Neuronal stem cell (in vitro differentiated cells): ENCODE results near the gene HLA-C. TPM values are rescaled to one million over a fixed set of nuclear protein-coding genes. Genes with fewer than 3 reads are reported as not detected.

Experiments used
- DNase-seq: peaks from one replicate; pipeline ENCODE4 v3.0.0-alpha.2; 2013; ENCODE audit warnings: low spot score
- H2AFZ ChIP-seq: one replicate; pipeline ENCODE4 v1.6.1; 2013; ENCODE audit warnings: mild to moderate bottlenecking, low read length, inconsistent platforms
- H2AK5ac ChIP-seq: 2 replicates; pipeline ENCODE4 v1.6.1; 2013; ENCODE audit warnings: low read depth, mild to moderate bottlenecking, inconsistent platforms, low read length, moderate library complexity, mixed read lengths
- H2BK120ac ChIP-seq: 2 replicates; pipeline ENCODE4 v1.6.1; 2013; ENCODE audit warnings: low read depth, mild to moderate bottlenecking, inconsistent platforms, low read length, moderate library complexity, mixed read lengths
- H2BK12ac ChIP-seq: one replicate; pipeline ENCODE4 v1.6.1; 2013; ENCODE audit warnings: low read length, inconsistent platforms
- H2BK15ac ChIP-seq: 2 replicates; pipeline ENCODE4 v1.6.1; 2013; ENCODE audit warnings: mild to moderate bottlenecking, low read length, inconsistent platforms, mixed read lengths
- H2BK5ac ChIP-seq: one replicate; pipeline ENCODE4 v1.6.1; 2013; ENCODE audit warnings: inconsistent platforms, mild to moderate bottlenecking, low read length, moderate library complexity
- H3K14ac ChIP-seq: one replicate; pipeline ENCODE4 v1.6.1; 2013; ENCODE audit warnings: low read length, inconsistent platforms
- H3K18ac ChIP-seq: 2 replicates; pipeline ENCODE4 v1.6.1; 2013; ENCODE audit warnings: low read length, inconsistent platforms
- H3K23ac ChIP-seq: 2 replicates; pipeline ENCODE4 v1.6.1; 2013; ENCODE audit warnings: low read depth, mild to moderate bottlenecking, mixed read lengths, low read length, inconsistent platforms; ENCODE audit not compliant: poor library complexity
- H3K27ac ChIP-seq: replicated peaks from 3 replicates; pipeline ENCODE4 v1.5.1; 2013; ENCODE audit warnings: low read length, inconsistent platforms
- H3K27me3 ChIP-seq, 3 experiments: 2 replicates each; pipeline ENCODE4 v1.6.1; 2013; ENCODE audit warnings: low read length in 3 of 3, mild to moderate bottlenecking in 2 of 3, inconsistent platforms in 1 of 3, low read depth in 1 of 3, mixed read lengths in 1 of 3, moderate library complexity in 1 of 3; ENCODE audit not compliant: control insufficient read depth in 3 of 3, insufficient read depth in 3 of 3
- H3K36me3 ChIP-seq, 2 donors: replicated peaks in 1 of 2; 2 replicates each; pipeline ENCODE4 v1.6.1; 2013; ENCODE audit warnings: low read length in 2 of 2; ENCODE audit not compliant: control insufficient read depth in 2 of 2, insufficient read depth in 2 of 2
- H3K4ac ChIP-seq: 2 replicates; pipeline ENCODE4 v1.6.1; 2013; ENCODE audit warnings: inconsistent platforms, mild to moderate bottlenecking, low read length, moderate library complexity
- H3K4me1 ChIP-seq, 2 donors: 1 replicate in 1 of 2; 2 replicates in 1 of 2; pipeline ENCODE4 v1.6.1; 2013; ENCODE audit warnings: low read length in 2 of 2, low read depth in 1 of 2; ENCODE audit not compliant: control insufficient read depth in 2 of 2, insufficient read depth in 1 of 2
- H3K4me2 ChIP-seq: one replicate; pipeline ENCODE4 v1.6.1; 2013; ENCODE audit warnings: mild to moderate bottlenecking, low read length, inconsistent platforms; ENCODE audit not compliant: insufficient read depth, poor library complexity, severe bottlenecking
- H3K4me3 ChIP-seq, 2 donors: 2 replicates each; pipeline ENCODE4 v1.5.1; 2013; ENCODE audit warnings: low read length in 2 of 2, mild to moderate bottlenecking in 2 of 2, inconsistent platforms in 1 of 2, moderate library complexity in 1 of 2
- H3K79me1 ChIP-seq: one replicate; pipeline ENCODE4 v1.6.1; 2013; ENCODE audit warnings: low read depth, mild to moderate bottlenecking, inconsistent platforms, low read length, moderate library complexity
- H3K9ac ChIP-seq: one replicate; pipeline ENCODE4 v1.6.1; 2013; ENCODE audit warnings: mild to moderate bottlenecking, low read depth, low read length, inconsistent platforms; ENCODE audit not compliant: poor library complexity
- H3K9me3 ChIP-seq, 2 donors: replicated peaks in 1 of 2; 2 replicates each; pipeline versions ENCODE3 to v1.6.1; 2013; ENCODE audit warnings: low read length in 2 of 2, mild to moderate bottlenecking in 2 of 2, inconsistent platforms in 1 of 2, low read depth in 1 of 2, mixed read lengths in 1 of 2, moderate library complexity in 1 of 2; ENCODE audit not compliant: control insufficient read depth in 2 of 2, insufficient read depth in 1 of 2
- H4K8ac ChIP-seq: one replicate; pipeline ENCODE4 v1.6.1; 2013; ENCODE audit warnings: low read depth, mild to moderate bottlenecking, inconsistent platforms, low read length, moderate library complexity
- H4K91ac ChIP-seq: one replicate; pipeline ENCODE4 v1.6.1; 2013; ENCODE audit warnings: low read length, low read depth, mild to moderate bottlenecking, inconsistent platforms; ENCODE audit not compliant: poor library complexity
- small RNA-seq: library from polyadenylated mRNA; stranded (forward); fragments of <200 nt; extraction: miRNeasy Mini kit (QIAGEN cat#:217004); gene quantifications from one replicate; pipeline ENCODE3, GENCODE V24; 2013; ENCODE audit not compliant: insufficient read depth

The HLA-C gene

DNA sequence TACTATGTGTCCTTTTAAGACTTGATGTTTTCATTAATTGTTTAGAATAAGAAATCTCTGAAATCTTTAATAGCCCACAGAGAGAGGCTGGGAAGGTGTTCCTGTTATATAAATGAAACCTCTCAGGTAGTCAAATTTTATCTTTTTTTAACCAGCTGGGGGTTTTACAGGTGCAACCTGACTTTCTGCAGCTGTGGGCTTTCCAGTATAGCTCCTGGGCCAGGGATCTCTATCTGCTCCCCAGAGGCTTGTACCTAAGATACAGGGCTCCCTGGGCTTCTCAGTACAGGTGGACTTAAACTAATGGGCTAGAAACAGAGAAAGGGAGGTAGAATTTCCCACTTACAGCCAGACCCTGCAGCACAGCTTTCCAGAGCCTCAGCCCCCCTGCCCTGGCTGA, 49.4 kb downstream of the HLA-C start:
- no peak overlapping the region for H3K4ac ChIP-seq
- no peak overlapping the region for H3K27ac ChIP-seq
- no peak overlapping the region for H2BK12ac ChIP-seq
- H3K23ac ChIP-seq, result no peak overlapping the region
- H3K9me3 ChIP-seq, result peaks cover 0 to 3% of the 10 kb centered on the region in 2 donors
- peak overlapping the region; percentile 59 for H3K18ac ChIP-seq
- no peak for DNase-seq
- no peaks in the 10 kb centered on the region for H3K27me3 ChIP-seq
- no peak overlapping the region for H3K14ac ChIP-seq
- H3K4me3 ChIP-seq, result no peak overlapping the region
- no peak overlapping the region for H2BK5ac ChIP-seq
- H3K9ac ChIP-seq, result peak overlapping the region; percentile 30
- peak overlapping the region; percentile 86 for H2AK5ac ChIP-seq
- H2AFZ ChIP-seq, result no peak overlapping the region
- H2BK120ac ChIP-seq, result no peak overlapping the region
- H3K79me1 ChIP-seq, result no peaks in the 10 kb centered on the region
- H3K36me3 ChIP-seq, result no peaks in the 10 kb centered on the region
- no peak overlapping the region for H4K91ac ChIP-seq
- H3K4me2 ChIP-seq, result no peak overlapping the region
- H3K4me1 ChIP-seq, result no peaks in the 10 kb centered on the region
- H2BK15ac ChIP-seq, result no peak overlapping the region
- H4K8ac ChIP-seq, result no peak overlapping the region

Small RNA genes lying within 50 kb of the gene (small RNA-seq; reads per million reads assigned to genes)
- not detected for gene AL662844.1
